ENCODE results near the gene TLR2.

Gene TLR2, protein sequence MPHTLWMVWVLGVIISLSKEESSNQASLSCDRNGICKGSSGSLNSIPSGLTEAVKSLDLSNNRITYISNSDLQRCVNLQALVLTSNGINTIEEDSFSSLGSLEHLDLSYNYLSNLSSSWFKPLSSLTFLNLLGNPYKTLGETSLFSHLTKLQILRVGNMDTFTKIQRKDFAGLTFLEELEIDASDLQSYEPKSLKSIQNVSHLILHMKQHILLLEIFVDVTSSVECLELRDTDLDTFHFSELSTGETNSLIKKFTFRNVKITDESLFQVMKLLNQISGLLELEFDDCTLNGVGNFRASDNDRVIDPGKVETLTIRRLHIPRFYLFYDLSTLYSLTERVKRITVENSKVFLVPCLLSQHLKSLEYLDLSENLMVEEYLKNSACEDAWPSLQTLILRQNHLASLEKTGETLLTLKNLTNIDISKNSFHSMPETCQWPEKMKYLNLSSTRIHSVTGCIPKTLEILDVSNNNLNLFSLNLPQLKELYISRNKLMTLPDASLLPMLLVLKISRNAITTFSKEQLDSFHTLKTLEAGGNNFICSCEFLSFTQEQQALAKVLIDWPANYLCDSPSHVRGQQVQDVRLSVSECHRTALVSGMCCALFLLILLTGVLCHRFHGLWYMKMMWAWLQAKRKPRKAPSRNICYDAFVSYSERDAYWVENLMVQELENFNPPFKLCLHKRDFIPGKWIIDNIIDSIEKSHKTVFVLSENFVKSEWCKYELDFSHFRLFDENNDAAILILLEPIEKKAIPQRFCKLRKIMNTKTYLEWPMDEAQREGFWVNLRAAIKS

DNA sequence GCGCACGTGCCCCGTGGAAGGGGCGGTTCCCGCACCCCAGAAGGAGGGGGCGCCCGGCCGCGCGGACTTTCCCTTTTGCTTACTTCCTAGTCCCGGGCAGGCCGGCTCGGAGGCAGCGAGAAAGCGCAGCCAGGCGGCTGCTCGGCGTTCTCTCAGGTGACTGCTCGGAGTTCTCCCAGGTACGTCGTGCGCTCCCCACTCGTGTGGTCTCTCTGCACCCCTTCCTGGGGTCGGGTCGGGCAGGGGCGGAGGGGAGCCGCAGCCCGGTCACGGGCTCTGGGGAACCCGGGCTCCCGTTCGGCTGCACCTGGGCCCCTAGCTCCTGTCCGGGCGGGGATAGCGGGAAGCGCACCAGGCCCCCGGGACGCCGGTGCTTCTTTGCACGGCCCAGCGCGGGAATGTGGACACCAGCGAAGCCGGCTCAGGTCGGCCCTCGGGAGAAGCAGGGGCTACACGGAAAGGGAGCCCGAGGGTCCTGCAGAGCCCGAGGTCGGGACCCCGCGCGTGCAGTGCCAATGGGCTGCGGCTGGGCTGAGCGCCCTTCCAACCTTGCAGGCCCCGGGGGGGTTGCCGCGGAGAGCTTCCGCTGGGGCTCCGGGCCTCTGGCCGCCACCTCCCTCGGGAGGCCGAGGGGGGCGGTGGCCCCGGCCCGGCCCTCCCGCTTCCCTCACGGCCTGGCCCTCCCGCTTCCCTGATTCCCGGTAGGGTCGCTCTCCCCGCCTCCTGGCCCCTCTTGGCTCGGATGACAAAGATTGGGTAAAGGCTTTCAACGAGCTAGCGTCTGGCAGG, at the start of gene TLR2:
Gene TLR2 (plus strand): TSS at position 99 of the 789 bp plus-strand sequence. CDS start 18,628 bp downstream, outside the sequence.
- peak; percentile 50 for DNase-seq

DNA sequence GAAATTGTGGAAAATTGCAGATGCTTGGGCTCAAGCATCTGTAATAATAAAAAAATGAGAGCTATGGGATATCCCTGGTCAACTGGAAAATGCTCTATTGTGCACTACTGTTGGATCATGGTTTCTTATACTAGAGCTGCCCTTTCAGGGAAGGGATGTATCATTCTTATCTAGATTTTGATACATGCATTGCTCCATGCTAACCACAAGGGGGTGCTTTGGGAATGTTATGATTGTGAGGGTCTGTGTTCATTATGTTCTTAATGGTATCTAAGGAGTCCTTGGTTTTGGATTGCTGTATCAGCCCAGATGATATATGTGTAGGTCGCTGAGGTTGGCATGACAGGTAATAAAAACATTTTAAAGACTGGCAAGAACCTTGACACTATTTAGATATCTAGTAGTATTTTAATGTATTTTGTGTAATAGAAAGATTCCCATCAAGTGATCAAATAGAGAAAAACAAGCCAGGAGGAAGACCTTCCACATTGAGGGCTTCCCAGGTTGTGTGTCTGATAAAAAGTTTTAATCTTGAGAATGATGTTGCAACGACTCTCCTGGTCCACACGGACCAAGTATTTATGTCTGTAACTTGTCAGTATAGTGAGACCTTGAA, 49.2 kb upstream of the TLR2 start:
- DNase-seq, result no peak

DNA sequence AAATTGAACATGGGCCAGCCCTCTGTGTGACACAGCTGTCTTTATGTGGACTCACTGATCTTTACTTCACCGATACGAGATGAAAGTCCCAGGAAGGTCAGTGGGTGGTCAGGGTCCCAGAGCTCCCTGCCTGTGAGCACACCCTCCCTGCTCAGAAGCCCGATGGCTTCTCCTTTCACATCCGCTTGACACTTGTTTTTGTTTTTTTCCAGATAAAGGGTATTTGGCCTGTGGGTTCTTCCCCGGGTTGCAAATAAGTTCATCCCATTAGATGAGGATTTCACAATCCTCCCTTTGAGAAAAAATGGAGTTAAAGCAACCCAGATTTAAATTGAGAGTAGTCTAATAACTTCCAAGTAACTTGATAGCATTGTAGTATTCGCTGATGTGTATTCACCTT, 48.2 kb upstream of the TLR2 start:
- DNase-seq, result no peak

DNA sequence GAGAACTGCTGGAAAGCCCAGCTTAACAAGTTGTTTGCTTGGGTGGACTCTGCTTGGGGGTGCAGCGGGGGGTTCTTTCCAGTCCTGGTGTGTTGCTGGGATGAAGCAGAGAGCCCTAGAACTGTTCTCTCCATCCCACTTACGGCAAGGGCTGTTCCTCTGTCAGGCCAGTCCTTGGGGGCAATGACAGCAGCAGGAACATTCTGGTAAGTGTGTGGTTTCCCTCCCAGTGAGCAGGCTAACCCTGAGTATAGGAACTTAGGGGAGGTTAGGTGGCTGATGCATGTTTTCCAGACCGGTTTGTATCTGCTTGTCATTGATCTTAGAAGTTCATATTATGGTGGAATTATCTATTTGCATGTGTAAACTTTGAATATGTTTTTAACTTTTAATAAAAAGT, 46.9 kb upstream of the TLR2 start:
- no peak for DNase-seq

DNA sequence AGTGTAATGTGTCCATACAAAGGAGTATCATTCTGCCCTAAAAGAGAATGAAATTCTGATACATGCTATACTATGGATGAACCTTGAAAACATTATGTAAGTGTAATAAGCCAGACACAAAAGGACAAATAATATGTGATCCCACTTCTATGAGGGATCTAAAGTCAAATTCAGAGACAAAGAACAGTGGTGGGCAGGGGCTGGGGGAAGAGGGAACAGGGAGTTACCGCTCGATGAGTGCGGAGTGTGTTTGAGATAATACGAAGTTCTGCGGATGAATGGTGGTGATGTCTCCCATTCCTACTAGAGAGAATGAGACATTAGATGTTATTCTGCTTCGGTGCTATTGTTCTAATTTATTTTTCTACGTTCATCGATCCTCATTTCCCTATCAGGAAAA, 46.1 kb upstream of the TLR2 start:
- DNase-seq, result no peak

DNA sequence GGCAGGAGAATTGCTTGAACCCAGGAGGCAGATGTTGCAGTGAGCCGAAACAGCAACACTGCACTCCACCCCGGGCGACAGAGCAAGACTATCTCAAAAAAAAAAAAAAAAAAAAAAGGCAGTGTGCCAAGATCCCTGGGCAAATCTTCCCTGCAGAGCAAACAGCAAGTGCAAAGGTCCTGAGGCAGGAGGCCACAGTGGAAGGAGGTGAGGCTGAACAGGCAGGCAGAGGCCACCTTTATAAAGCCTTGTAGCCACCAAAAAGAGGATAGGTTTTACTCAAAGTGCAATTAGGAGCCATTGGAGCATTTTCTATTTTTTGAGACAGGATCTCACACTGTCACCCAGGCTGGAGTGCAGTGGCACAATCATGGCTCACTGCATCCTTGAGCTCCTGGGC, 45.1 kb upstream of the TLR2 start:
- no peak for DNase-seq

DNA sequence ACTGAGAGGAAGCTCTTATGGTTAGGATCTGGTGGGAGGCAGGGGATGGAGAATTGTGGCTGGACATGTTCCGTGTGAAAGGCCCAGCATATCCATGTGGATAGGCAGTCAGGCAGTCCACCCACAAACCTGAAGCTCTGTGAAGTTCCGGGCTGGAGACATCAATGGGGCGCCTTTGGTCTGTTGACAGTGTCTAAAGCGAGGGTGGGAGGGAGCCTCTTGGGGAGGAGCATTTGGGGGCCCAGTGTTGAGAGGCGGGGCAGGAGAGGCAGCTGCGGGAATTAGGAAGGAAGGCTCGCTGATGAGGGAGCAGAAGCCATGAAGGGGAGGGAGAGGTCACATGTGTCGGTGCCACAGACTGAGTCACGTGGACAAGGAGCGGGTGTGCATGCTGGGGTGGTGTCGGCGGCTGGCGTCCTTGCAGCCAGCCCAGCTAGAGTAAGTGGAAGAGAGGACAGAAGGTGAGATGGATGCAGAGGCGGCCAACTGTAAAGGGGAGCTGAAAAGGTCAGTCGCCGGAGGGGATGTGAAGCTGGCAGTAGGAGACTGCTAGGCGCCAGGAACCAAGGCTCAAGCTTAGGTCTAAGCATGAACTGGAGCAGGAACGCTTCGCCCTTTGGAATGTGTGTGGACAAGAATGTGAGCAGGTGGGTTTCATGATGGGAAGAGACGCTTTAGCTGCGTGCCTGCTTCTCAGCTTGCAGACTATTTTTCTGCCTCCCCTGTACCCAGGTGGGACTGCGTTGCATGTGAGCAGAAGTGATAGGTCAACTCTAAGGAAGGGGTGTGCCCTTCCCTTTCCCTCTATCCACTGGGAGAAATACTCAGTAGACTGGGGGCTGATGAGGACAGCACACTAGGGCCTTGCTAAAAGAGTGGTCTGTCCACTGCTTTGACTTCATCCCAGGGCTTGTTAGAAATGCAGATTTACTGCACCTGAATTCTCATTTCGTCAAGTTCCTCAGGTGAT, 44.0 kb upstream of the TLR2 start:
- DNase-seq, result no peak

DNA sequence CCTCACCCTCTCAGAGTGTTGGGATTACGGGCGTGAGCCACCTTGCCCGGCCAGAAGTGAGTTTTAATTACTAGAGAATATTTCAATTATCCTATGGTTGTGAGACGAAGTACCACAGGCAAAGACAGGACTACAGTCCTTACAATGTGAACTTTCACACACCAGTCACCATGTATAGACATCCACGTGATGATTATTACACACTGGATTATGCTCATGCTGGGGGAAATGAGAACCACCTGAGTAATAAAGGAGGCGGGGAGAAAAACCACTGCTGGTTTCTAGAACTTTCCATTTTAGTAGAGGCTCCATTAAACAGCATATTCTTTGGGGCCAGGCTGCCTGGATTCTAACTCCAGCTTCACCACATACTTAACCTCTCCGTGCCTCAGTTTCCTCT, 42.5 kb upstream of the TLR2 start:
- DNase-seq, result no peak

DNA sequence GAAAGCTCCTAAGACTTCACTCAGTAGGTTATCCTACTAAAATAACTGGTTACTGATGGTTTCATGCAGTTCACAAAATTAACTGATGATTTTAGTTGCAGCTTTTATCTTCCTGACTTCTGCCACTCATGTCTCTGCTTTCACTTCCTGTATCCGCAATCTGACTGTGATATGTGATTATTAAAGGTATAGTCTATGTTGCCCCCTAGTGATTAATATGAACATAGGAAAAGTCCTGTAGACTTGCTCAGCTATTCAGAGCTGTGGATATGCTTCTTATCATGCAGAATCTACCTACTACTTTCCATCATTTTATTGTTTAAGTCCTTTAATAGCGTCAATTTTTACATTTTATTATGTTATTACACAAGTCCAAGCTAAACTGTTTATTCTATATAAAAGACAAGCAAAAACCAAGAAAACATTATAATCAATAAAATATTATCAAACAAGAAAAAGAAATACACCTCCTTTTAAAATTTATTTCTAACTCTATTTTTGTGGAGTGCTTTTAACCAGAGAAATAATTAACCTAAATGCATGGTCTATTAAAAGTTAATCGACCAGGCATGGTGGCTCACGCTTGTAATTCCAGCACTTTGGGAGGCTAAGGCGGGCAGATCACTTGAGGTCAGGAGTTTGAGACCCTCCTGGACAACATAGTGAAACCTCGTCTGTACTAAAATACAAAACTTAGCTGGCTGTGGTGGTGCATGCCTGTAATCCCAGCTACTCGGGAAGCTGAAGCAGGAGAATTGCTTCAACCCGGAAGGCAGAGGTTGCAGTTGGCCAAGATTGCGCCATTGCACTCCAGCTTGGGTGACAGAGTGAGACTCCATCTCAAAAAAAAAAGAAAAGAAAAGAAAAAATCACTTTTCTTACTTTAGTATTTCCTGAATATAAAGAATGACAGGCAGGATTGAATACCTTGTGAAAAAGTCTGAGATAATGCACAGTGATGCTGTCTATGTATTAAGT, 40.4 kb upstream of the TLR2 start:
- no peak for DNase-seq

DNA sequence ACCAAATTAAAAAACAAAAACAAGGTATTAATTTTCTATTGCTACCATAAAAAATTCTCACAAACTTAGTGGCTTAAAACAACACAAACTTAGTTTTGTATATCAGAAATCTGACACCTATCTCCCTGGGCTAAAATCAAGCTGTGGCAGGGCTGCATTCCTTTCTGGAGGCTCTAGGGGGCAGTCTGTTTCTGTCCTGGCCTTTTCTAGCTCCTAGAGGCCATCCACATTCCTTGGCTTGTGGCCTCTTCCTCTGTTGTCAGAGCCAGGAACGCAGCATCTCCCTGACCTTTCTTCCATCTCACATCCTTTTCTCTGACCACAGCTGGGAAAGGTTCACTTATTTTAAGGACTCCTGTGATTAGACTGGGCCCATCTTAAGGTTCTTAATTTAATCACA, 38.9 kb upstream of the TLR2 start:
- DNase-seq, result no peak

DNA sequence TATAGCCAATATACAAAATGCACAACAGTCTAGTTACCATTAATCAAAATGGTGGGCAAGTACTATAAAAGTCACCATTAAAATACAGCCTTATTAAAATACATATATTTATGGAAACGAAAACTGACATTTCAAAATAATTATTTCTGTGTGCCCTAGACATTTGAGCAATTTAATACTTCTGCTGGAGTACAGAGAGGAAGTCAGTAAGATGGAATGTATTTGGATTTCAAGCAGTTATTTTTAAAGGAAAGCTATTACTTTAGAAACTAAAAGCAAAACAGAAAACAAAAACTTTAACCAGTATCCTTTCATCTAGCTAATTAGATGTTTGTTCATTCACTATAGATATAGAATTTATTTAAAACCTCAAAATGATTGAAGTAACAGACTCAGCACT, 37.8 kb upstream of the TLR2 start:
- DNase-seq, result no peak

DNA sequence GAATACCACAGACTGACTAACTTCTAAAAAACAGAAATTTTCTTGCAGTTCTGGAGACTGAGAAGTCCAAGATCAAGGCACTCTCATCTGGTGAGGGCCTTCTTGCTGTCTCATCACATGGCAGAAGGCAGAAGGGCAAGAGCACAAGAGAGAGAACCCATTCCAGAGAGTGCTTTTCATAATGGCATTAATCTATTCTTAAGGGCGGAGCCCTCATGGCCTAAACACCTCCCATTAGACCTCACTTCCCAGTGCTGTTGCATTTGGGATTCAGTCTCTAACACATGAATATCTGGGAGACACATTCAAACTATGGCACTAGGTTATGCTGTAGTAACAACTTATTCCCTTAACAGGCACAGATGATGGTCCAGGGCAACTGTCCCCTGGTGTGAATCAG, 37.1 kb upstream of the TLR2 start:
- DNase-seq, result no peak

DNA sequence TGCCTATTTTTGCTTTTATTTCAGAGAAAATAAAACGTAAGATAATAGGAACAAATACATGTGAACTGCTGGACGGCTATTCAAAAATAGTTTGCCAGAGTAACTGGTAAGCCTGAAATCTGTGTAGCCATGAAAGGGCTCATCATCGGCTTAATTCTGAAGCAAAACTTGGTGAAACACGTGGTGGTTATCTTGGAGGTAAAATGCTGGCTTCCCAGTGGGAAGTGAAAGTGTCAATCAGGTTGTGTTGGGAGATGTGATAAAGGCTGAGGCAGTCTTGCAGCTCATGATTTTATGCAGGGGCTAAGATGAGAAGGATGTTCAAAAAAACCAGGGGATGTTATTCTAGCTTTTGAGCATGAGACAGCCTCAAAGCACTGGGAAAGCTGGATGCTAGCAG, 36.1 kb upstream of the TLR2 start:
- DNase-seq, result no peak

DNA sequence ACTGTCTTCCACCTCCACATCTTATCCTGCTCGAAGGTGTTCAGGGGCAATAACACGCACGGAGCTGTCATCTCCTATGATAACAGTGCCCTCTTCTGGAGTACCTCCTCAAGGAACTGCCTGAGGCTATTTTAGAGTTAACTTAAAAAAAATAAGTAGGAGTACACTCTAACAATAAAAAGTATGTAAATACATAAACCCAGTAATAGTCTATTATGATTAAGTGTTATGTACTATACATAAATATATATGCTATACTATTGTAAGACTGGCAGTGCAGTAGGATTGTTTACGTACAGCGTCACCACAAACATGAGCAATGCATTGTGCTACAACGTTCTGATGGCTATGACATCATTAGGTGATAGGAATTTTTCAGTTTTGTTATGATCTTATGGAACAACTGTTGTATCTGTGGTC, 34.5 kb upstream of the TLR2 start:
- DNase-seq, result no peak

DNA sequence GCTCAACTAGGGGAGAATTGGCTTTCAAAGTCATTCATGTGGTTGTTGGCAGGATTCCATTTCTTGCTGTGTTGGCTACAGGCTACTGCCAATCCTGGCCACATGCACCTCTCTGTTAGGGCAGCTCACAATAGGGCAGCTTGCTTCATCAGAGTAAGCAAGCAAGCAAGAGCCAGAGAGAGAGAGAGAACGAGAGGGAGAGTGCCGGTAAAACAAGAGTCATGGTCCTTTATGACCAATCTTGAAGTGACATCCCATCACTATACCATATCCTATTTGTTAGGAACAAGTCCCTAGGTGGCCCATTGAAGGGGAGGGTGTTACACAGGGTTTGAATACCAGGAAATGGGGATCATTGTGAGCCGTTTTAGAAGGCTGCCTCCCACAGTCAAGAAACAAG, 33.0 kb upstream of the TLR2 start:
- DNase-seq, result no peak

DNA sequence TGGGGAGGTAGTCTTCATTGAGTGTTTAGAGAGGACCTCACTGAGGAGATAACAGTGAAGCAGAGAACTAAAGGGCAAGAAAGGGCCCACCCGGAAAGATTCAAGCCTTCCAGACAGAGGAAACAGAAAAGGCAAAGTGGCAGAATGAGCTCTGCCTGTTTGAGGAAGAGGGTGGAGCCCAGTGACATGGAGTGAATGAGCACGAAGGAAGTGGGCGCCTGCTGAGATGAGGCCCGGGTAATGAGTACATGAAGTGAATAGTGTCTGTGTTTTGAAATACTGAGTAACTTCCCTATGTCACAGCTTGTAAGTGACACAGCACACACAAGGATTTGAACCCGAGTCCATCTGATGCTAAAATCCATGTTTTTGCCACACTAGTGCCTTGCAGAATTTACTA, 32.5 kb upstream of the TLR2 start:
- peak; percentile 35 for DNase-seq

DNA sequence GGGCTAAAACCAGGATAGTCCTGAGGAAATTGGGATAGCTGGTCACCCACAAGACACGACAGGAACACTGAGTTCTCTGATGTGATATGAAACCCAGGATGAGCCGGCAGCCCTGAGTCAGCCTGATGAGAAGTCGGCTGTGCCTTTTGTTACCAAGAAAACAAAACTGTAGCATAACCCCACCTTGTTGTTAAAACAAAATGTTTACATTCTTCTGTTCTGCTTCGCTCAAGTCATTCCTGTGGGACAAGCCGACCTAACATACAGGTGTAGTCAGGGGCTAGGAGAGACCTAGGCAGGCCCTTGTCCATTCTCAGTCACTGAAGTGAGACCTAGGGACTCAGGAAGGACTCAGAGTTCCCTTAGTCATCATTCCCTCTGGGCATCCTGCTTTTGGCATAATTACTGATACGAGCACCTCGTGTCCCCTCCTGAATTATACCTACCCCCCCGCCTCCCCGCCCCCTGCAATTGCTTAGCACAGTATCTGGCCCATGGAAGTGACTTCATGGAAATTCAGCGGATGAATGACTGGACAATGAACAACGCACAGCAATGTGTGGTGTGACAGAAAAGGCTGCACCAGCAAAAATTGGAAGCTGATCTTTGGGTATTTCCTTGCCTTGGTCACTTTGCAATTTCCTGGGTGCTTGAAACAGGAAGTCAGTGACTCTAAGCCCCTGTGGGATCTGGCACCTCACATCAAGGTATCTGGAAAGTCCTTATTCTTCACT, 31.9 kb upstream of the TLR2 start:
- DNase-seq, result no peak

DNA sequence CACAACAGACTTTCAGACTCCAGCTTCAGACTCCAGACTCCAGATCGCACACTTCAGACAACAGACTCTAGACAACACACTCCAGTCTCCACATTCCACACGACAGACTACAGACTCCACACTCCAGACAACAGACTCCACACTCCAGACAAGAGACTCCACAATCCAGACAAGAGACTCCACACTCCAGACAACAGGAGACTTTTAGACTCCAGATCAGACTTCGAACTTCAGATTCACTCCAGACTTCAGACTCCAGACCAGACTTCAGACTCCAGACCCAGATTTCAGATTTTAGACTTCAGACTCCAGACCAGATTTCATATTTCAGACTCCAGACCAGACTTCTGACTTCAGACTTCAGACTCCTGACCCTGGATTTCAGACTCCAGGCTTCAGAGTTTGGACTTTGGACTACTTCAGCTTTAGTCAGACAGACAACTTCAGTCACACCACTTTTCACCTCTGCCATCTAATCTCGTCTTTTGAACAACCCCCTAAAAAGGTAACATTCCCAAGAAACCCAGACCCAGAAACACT, 29.0 kb upstream of the TLR2 start:
- DNase-seq, result no peak

DNA sequence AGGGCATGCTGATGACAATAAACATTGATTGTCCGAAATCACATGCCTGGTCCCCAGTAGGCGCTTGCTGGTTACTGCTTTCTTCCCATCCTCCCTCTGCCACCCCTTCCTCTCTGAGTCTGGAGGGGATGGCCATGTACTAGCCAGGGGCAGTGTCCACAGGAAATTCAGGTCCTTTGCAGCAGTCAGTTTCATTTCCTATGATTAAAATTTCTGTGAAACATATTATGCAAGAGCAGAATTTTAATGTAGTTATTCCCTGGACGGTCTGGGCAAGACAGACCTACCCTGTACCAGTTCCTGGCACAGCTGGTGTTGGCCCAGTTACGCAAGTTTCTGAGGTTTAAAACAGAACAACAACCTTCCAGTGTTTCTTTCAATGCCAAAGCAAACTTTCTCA, 28.2 kb upstream of the TLR2 start:
- no peak for DNase-seq
